Stimulated activated CD4-positive, alpha-beta T cell treated with anti-CD3 and anti-CD28 coated beads, Interleukin-12 subunit alpha, Interleukin-12 subunit beta, amount 100 ng/mL, for 4 hours (primary cell): ENCODE results near the gene RAB38.

Experiments used
- DNase-seq: peaks from one replicate; pipeline ENCODE4 v3.0.0-alpha.2; 2020

RAB38 gene

DNA sequence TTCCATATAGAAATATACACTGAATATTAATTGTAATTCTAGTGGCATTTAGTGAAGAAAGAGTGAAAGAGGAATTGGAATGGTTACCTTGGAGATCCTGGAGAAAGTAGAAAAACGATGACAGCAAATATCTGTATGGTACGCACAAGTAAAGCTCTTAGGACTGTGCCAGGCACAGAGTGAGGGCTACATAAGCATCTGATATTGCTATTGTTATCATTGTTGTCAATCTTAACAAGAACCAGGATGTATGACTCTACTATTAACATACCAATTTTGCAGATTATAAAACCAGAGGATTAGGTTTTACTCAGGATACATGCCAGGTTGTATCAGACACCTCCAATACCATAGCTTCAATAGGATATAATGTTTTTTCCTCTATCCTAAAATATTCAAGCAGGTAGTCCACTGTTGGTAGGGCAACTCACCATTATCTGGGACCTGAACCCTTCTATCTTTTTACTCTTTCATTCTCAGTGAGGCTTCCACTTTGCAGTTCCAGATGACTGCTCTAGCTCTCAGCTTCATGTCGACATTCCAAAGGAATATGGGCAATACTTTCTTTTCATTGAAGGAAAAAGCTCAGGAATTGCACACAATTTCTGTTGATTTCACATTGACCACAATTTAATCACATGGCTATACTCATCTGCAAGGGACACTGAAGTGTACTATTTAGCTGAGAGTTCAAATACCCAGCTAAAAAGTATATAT lies 73.2 kb downstream of the RAB38 start:
- no peak for DNase-seq

- DNase-seq, result no peak
Measured at GRCh38 chr11:88100151-88100550, 75.1 kb downstream of the RAB38 start.

DNA sequence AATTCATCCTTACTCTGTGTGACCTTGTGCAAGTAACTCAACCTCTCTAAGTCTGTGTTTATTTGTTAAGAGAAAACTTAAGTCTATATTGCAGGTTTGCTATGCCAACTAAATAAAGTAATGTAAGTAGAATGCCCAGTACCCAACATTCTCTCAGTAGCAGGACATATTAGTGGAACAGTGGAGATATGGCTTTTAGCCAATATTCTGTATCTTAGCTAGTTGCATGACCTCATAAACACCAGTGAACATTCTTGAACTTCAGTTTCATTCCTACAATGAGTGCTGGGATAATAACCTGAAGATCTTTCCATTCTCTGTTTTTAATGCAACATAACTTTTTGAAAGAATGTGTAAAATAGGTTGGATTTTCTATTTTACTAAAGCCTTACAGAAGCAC lies 77.0 kb downstream of the RAB38 start:
- DNase-seq, result no peak

- no peak for DNase-seq
Measured at GRCh38 chr11:88089134-88089533, 86.1 kb downstream of the RAB38 start.

DNA sequence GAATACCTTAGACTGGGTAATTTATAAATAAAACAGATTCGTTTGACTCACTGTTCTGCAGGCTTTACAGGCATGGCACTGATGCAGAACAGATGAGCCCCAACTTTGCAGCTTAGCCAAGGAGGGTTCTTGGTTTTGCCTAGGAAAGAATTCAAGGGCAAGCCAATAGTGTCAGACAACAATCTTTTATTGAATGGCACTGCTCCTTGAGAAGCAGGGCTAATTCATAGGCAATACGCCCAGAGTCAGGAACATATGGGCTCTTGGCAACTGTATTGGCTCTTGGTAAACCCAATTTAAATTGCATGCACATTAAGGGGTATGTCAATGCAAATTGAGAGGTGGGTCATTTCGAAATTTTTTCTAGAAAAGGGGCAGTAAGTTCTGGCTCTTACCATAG lies 87.9 kb downstream of the RAB38 start:
- DNase-seq, result no peak

DNA sequence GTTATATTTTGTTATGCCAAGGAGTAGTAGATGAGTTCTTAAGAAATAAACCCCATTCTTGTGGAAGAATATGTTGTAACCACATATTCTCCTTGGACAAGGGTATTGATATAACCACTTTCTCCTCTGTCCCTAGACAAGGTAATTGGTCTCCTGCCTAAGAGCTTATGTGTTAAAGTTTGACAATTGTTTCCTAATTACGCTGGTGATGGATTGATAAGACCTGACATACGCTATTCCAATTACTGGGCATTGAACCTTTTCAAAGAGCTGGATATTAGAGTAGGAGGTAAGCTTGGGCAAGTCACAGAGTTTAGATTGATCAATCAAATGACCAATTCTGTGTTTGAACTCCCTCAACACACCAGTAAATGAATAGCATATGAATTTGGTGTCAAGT lies 88.9 kb downstream of the RAB38 start:
- no peak for DNase-seq

DNA sequence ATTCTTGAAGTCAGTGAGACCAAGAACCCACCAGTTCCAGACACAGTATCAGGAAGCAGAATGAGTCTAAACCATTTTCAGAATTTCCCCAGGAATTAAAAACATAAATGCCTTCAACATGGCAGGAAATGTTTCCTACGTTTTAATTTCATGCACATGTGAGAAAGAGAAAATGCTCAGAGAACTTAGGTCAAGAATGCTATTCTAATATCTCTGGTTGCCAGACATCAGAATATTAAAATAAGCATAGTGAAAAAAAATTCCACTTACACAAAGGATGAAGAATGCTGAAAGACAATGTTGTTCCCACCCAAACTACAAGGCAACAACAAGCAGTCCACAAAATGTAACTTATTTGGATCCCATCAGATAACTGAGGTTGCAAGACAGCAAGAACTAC lies 104.8 kb downstream of the RAB38 start:
- no peak for DNase-seq

GRCh38 chr11:88068848-88069554 lies 106.2 kb downstream of the RAB38 start:
- DNase-seq, result no peak

- no peak for DNase-seq
Measured at GRCh38 chr11:88066090-88066489, 109.2 kb downstream of the RAB38 start.

DNA sequence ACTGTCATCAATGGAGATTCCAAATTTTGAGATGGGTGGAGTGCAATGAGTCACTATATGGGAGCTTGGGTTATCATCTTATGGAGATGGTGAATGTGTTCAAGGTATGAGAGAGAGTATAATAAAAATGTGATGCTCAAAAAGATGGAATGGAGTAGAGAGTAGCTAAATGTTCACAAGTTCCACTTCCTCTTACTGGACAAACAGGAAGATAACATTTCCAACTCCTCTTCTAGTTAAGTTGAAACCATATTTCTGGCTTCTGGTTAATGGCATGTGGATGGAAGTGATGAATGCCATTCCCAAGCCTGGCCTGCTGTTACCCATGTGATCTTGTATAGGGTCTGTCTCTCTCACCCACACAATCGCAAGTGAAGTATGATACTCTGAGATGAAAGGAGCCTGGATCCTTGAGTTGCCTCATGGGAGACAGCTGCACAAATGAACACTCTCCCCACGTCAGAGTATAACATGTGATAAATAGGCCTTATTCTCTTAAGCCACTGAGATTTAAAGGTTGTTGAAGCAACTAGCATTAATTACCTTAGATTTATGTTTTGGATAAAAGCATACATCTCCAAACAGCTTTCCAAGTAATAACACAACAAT lies 111.0 kb downstream of the RAB38 start:
- DNase-seq, result no peak
